Activated CD4-positive, alpha-beta T cell treated with anti-CD3 and anti-CD28 coated beads for 24 hours (primary cell): Measurements from ENCODE around the gene UBTD2.
A peak's percentile ranks its signal among the peaks of the same experiment; 100 is the strongest.
"Not testable (repeated sequence)": the region's sequence is repeated elsewhere in the genome, so short reads cannot be mapped to it uniquely, and the experiment has no call there.

Source experiments
- DNase-seq, 2 donors: peaks; one replicate each; pipeline ENCODE4 v3.0.0-alpha.2; 2020; ENCODE audit warnings: low read depth in 2 of 2

UBTD2 gene

GRCh38 chr5:172283020-172283861 lies at the start of gene UBTD2:
UBTD2 (minus strand) TSS chr5:172283764; CDS start chr5:172283665, 99 bp downstream.
- peak; percentile 58 for DNase-seq

GRCh38 chr5:172326901-172327300 lies 43.3 kb upstream of the UBTD2 start:
- not testable (repeated sequence) for DNase-seq

- DNase-seq, result no peak
Measured at GRCh38 chr5:172325452-172325851, 41.9 kb upstream of the UBTD2 start.

- no peak for DNase-seq
Measured at GRCh38 chr5:172322028-172322965, 38.7 kb upstream of the UBTD2 start.

GRCh38 chr5:172321593-172321992 lies 38.0 kb upstream of the UBTD2 start:
- no peak for DNase-seq

- no peak for DNase-seq
Measured at GRCh38 chr5:172319708-172320441, 36.3 kb upstream of the UBTD2 start.

GRCh38 chr5:172315587-172316493 lies 32.3 kb upstream of the UBTD2 start:
- DNase-seq, result no peak

GRCh38 chr5:172313915-172314314 lies 30.4 kb upstream of the UBTD2 start:
- no peak for DNase-seq

- DNase-seq, result no peak
Measured at GRCh38 chr5:172312286-172312685, 28.7 kb upstream of the UBTD2 start.

GRCh38 chr5:172311605-172312004 lies 28.0 kb upstream of the UBTD2 start:
- no peak for DNase-seq

- no peak for DNase-seq
Measured at GRCh38 chr5:172311026-172311425, 27.5 kb upstream of the UBTD2 start.

- no peak for DNase-seq
Measured at GRCh38 chr5:172305380-172305779, 21.8 kb upstream of the UBTD2 start.

GRCh38 chr5:172303572-172304335 lies 20.2 kb upstream of the UBTD2 start:
- no peak for DNase-seq

GRCh38 chr5:172303162-172303561 lies 19.6 kb upstream of the UBTD2 start:
- no peak for DNase-seq

GRCh38 chr5:172302047-172302710 lies 18.6 kb upstream of the UBTD2 start:
- no peak for DNase-seq

- no peak for DNase-seq
Measured at GRCh38 chr5:172299916-172300439, 16.4 kb upstream of the UBTD2 start.

GRCh38 chr5:172294831-172295230 lies 11.3 kb upstream of the UBTD2 start:
- DNase-seq, result no peak

GRCh38 chr5:172293745-172294342 lies 10.3 kb upstream of the UBTD2 start:
- no peak for DNase-seq
